CD4-positive, alpha-beta T cell treated with Interleukin-2 at 100 ng/mL for 4 hours (primary cell): ENCODE results near the gene MPPED1.

Experiments
- DNase-seq: peaks from one replicate; pipeline ENCODE4 v3.0.0-alpha.2; 2020; ENCODE audit warnings: low spot score

MPPED1 gene

GRCh38 chr22:43526117-43526655 is 114.4 kb downstream of the MPPED1 start:
- DNase-seq = no peak

- DNase-seq = no peak
Measured at GRCh38 chr22:43526946-43527345, 115.1 kb downstream of the MPPED1 start.

GRCh38 chr22:43528601-43529360 is 117.0 kb downstream of the MPPED1 start:
- DNase-seq = no peak

GRCh38 chr22:43529461-43529860 is 117.6 kb downstream of the MPPED1 start:
- DNase-seq = no peak

- no peak for DNase-seq
Measured at GRCh38 chr22:43529934-43530333, 118.1 kb downstream of the MPPED1 start.

- DNase-seq = no peak
Measured at GRCh38 chr22:43530349-43531201, 118.8 kb downstream of the MPPED1 start.

- DNase-seq = no peak
Measured at GRCh38 chr22:43531651-43532050, 119.8 kb downstream of the MPPED1 start.

GRCh38 chr22:43532301-43533155 is 120.7 kb downstream of the MPPED1 start:
- DNase-seq = no peak

GRCh38 chr22:43533156-43533530 is 121.3 kb downstream of the MPPED1 start:
- DNase-seq = no peak

- no peak for DNase-seq
Measured at GRCh38 chr22:43533656-43534428, 122.0 kb downstream of the MPPED1 start.

- DNase-seq = no peak
Measured at GRCh38 chr22:43534916-43535315, 123.1 kb downstream of the MPPED1 start.

GRCh38 chr22:43535336-43535735 is 123.5 kb downstream of the MPPED1 start:
- DNase-seq = no peak

GRCh38 chr22:43535741-43536140 is 123.9 kb downstream of the MPPED1 start:
- no peak for DNase-seq

GRCh38 chr22:43537019-43537585 is 125.3 kb downstream of the MPPED1 start:
- no peak for DNase-seq

GRCh38 chr22:43539572-43540528 is 128.0 kb downstream of the MPPED1 start:
- DNase-seq = no peak

GRCh38 chr22:43540529-43540923 is 128.7 kb downstream of the MPPED1 start:
- DNase-seq = no peak

- DNase-seq = no peak
Measured at GRCh38 chr22:43541022-43541421, 129.2 kb downstream of the MPPED1 start.

- no peak for DNase-seq
Measured at GRCh38 chr22:43541462-43542407, 129.9 kb downstream of the MPPED1 start.
